ENCODE results near the gene TMEM121. TPM values are rescaled to one million over a fixed set of nuclear protein-coding genes. Genes with fewer than 3 reads are reported as not detected.

The TMEM121 gene
- total RNA-seq, 1 donor, result 1.8 TPM

Other genes starting within 250 kb of the TMEM121 start
- gene BRF1, start 225.6 kb upstream of the TMEM121 start, total RNA-seq, result 33.6 and 34.4 TPM in 2 replicates
- gene PACS2, start 211.8 kb upstream of the TMEM121 start, total RNA-seq, result 81.1 and 81.3 TPM in 2 replicates
- under 0.01 and 0.29 TPM in 2 replicates for gene TEX22, start 128.0 kb upstream of the TMEM121 start, total RNA-seq
- 60.4 TPM in 2 replicates for gene MTA1, start 106.8 kb upstream of the TMEM121 start, total RNA-seq
- gene CRIP2, start 51.8 kb upstream of the TMEM121 start, total RNA-seq, result 31.5 and 43.8 TPM in 2 replicates
- 5.0 and 8.7 TPM in 2 replicates for gene CRIP1, start 39.7 kb upstream of the TMEM121 start, total RNA-seq
- gene TEDC1, start 35.3 kb upstream of the TMEM121 start, total RNA-seq, result 3.2 and 5.1 TPM in 2 replicates